Fibroblast of pulmonary artery (primary cell): ENCODE results near the gene OXLD1.
A peak's percentile ranks its signal among the peaks of the same experiment; 100 is the strongest.

Experiments
- DNase-seq: peaks from one replicate; pipeline ENCODE4 v3.0.0-alpha.2; 2010; ENCODE audit warnings: low read depth
- H3K4me3 ChIP-seq: replicated peaks from 2 replicates; pipeline ENCODE4 v1.5.1; 2011; ENCODE audit warnings: low read depth, mild to moderate bottlenecking, control low read depth, low read length, moderate library complexity
- CTCF ChIP-seq: IDR thresholded peaks from 2 replicates; pipeline ENCODE4 v1.5.1; 2011; ENCODE audit warnings: mild to moderate bottlenecking, control low read depth, low read length, inconsistent platforms; ENCODE audit errors: missing control alignments

Gene OXLD1

GRCh38 chr17:81666342-81667191, at the start of gene OXLD1, which contains the start of gene CCDC137:
Gene OXLD1, minus strand, starts transcription at chr17:81666605. Its CDS starts 28 bp downstream, at chr17:81666577.
Gene CCDC137, plus strand, starts transcription at chr17:81666737. Its CDS starts 30 bp downstream, at chr17:81666767.
- TF ChIP-seq CTCF, result no peak
- H3K4me3 ChIP-seq, result peak within 1 kb of the TSS; percentile 86
- peak; percentile 96 for DNase-seq

- no peak overlapping the region for H3K4me3 ChIP-seq
- DNase-seq, result no peak
- TF ChIP-seq CTCF, result no peak
These were observed 48.9 kb upstream of the OXLD1 start for GRCh38 chr17:81715107-81715871.

GRCh38 chr17:81714412-81715106, 48.2 kb upstream of the OXLD1 start:
- no peak for DNase-seq
- no peak overlapping the region for H3K4me3 ChIP-seq
- TF ChIP-seq CTCF, result no peak

GRCh38 chr17:81713556-81714411, 47.4 kb upstream of the OXLD1 start:
- H3K4me3 ChIP-seq, result no peak overlapping the region

GRCh38 chr17:81713004-81713555, 46.7 kb upstream of the OXLD1 start:
- no peak for DNase-seq
- H3K4me3 ChIP-seq, result peak overlapping the region; percentile 58
- no peak for TF ChIP-seq CTCF

More at GRCh38 chr17:81713556-81714411, 47.4 kb upstream of the OXLD1 start:
- no peak for TF ChIP-seq CTCF
- DNase-seq, result no peak
